ENCODE data around the gene MID1IP1.

Gene MID1IP1

DNA sequence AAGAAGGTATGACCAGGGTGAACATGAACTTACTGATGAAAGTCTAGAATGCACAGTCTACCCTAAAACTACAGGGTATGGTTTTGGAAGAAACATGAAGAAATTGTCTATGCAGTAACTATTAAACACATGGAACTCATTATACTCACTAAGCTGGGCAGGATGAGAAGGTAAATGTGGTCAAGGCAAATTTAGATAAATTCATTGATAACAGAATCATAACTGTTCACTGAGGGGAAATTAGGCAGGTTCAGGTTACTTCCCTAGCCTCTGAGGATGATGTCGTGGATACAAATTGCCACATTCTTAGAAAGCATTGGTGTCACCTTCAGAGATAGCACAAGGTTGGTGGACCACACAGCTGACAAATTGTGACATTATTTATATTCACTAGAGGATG lies 40.4 kb upstream of the MID1IP1 start:
- no peak for TF ChIP-seq CTCF (IDR thresholded peaks at IDR 0.05; ENCODE audit: low read length)
- no peak for TF ChIP-seq EZH2 (optimal IDR thresholded peaks at IDR 0.05; ENCODE audit: low read depth, low read length)
- TF ChIP-seq EZH2phosphoT487 (IDR thresholded peaks at IDR 0.05; ENCODE audit: low read length): no peak

GRCh38 chrX:38768079-38768478 lies 33.2 kb upstream of the MID1IP1 start:
- Histone ChIP-seq H3K4me3 (ENCODE audit: low read length) (no peak overlapping the region), H3K79me2 (ENCODE audit: low read length) (no peaks in the 10 kb centered on the region), H3K4me2 (ENCODE audit: low read depth, low read length) (no peak overlapping the region), H4K20me1 (ENCODE audit: insufficient read depth, low read length) (no peaks in the 10 kb centered on the region), H3K9ac (ENCODE audit: low read length) (no peak overlapping the region), H3K36me3 (replicated peaks; ENCODE audit: insufficient read depth, low read length) (no peaks in the 10 kb centered on the region), H3K4me1 (ENCODE audit: low read length) (no peaks in the 10 kb centered on the region), H3K9me3 (replicated peaks; ENCODE audit: insufficient read depth, low read length) (no peaks in the 10 kb centered on the region), H2AFZ (ENCODE audit: low read length) (no peak overlapping the region), H3K9me2 (replicated peaks; ENCODE audit: insufficient read depth, low read length) (no peaks in the 10 kb centered on the region), H3K27ac (ENCODE audit: low read length) (no peak overlapping the region), H3K27me3 (replicated peaks; ENCODE audit: insufficient read depth, low read length) (no peaks in the 10 kb centered on the region), H3F3A (ENCODE audit: insufficient read depth, low read length) (no peaks in the 10 kb centered on the region)
- peak; percentile 27 for DNase-seq
- TF ChIP-seq CTCF (IDR thresholded peaks at IDR 0.05; ENCODE audit: low read length): peak; percentile 29
- TF ChIP-seq EZH2 (optimal IDR thresholded peaks at IDR 0.05; ENCODE audit: low read depth, low read length): no peak
- no peak for TF ChIP-seq EZH2phosphoT487 (IDR thresholded peaks at IDR 0.05; ENCODE audit: low read length)

More for the DNA sequence above, 40.4 kb upstream of the MID1IP1 start:
- Histone ChIP-seq H3K9me3 (replicated peaks; ENCODE audit: insufficient read depth, low read length) (no peaks in the 10 kb centered on the region), H3F3A (ENCODE audit: insufficient read depth, low read length) (no peaks in the 10 kb centered on the region), H3K4me2 (ENCODE audit: low read depth, low read length) (no peak overlapping the region), H2AFZ (ENCODE audit: low read length) (no peak overlapping the region), H3K4me3 (ENCODE audit: low read length) (no peak overlapping the region), H3K36me3 (replicated peaks; ENCODE audit: insufficient read depth, low read length) (no peaks in the 10 kb centered on the region), H3K27ac (ENCODE audit: low read length) (no peak overlapping the region), H3K79me2 (ENCODE audit: low read length) (no peaks in the 10 kb centered on the region), H4K20me1 (ENCODE audit: insufficient read depth, low read length) (no peaks in the 10 kb centered on the region), H3K9ac (ENCODE audit: low read length) (no peak overlapping the region), H3K27me3 (replicated peaks; ENCODE audit: insufficient read depth, low read length) (no peaks in the 10 kb centered on the region), H3K4me1 (ENCODE audit: low read length) (no peaks in the 10 kb centered on the region), H3K9me2 (replicated peaks; ENCODE audit: insufficient read depth, low read length) (no peaks in the 10 kb centered on the region)
- DNase-seq: no peak

- Histone ChIP-seq H3K4me1 (ENCODE audit: low read length) (no peaks in the 10 kb centered on the region), H3K4me3 (ENCODE audit: low read length) (no peak overlapping the region), H3K4me2 (ENCODE audit: low read depth, low read length) (no peak overlapping the region)
Measured at GRCh38 chrX:38770152-38770551, 31.1 kb upstream of the MID1IP1 start.

More at GRCh38 chrX:38770152-38770551, 31.1 kb upstream of the MID1IP1 start:
- no peaks in the 10 kb centered on the region for H4K20me1 ChIP-seq (ENCODE audit: insufficient read depth, low read length)
- no peaks in the 10 kb centered on the region for H3K27me3 ChIP-seq (replicated peaks; ENCODE audit: insufficient read depth, low read length)
- no peak overlapping the region for H3K27ac ChIP-seq (ENCODE audit: low read length)
- H3K9me3 ChIP-seq (replicated peaks; ENCODE audit: insufficient read depth, low read length): no peaks in the 10 kb centered on the region
- H2AFZ ChIP-seq (ENCODE audit: low read length): no peak overlapping the region
- no peaks in the 10 kb centered on the region for H3K79me2 ChIP-seq (ENCODE audit: low read length)
- H3K36me3 ChIP-seq (replicated peaks; ENCODE audit: insufficient read depth, low read length): no peaks in the 10 kb centered on the region
- no peak overlapping the region for H3K9ac ChIP-seq (ENCODE audit: low read length)
- no peaks in the 10 kb centered on the region for H3K9me2 ChIP-seq (replicated peaks; ENCODE audit: insufficient read depth, low read length)
- no peak for DNase-seq
- no peak for TF ChIP-seq EZH2 (optimal IDR thresholded peaks at IDR 0.05; ENCODE audit: low read depth, low read length)
- no peak for TF ChIP-seq EZH2phosphoT487 (IDR thresholded peaks at IDR 0.05; ENCODE audit: low read length)
- TF ChIP-seq CTCF (IDR thresholded peaks at IDR 0.05; ENCODE audit: low read length): no peak
- no peaks in the 10 kb centered on the region for H3F3A ChIP-seq (ENCODE audit: insufficient read depth, low read length)

All from MM.1S (cell line).